Activated CD4-positive, alpha-beta T cell treated with anti-CD3 and anti-CD28 coated beads for 24 hours (primary cell): ENCODE results near the gene IARS2.
A peak's percentile ranks its signal among the peaks of the same experiment; 100 is the strongest.
"Not testable (repeated sequence)": the region's sequence is repeated elsewhere in the genome, so short reads cannot be mapped to it uniquely, and the experiment has no call there.

ENCODE experiments used
- DNase-seq, 2 donors: peaks; one replicate each; pipeline ENCODE4 v3.0.0-alpha.2; 2020; ENCODE audit warnings: low read depth in 2 of 2

The IARS2 gene

DNA sequence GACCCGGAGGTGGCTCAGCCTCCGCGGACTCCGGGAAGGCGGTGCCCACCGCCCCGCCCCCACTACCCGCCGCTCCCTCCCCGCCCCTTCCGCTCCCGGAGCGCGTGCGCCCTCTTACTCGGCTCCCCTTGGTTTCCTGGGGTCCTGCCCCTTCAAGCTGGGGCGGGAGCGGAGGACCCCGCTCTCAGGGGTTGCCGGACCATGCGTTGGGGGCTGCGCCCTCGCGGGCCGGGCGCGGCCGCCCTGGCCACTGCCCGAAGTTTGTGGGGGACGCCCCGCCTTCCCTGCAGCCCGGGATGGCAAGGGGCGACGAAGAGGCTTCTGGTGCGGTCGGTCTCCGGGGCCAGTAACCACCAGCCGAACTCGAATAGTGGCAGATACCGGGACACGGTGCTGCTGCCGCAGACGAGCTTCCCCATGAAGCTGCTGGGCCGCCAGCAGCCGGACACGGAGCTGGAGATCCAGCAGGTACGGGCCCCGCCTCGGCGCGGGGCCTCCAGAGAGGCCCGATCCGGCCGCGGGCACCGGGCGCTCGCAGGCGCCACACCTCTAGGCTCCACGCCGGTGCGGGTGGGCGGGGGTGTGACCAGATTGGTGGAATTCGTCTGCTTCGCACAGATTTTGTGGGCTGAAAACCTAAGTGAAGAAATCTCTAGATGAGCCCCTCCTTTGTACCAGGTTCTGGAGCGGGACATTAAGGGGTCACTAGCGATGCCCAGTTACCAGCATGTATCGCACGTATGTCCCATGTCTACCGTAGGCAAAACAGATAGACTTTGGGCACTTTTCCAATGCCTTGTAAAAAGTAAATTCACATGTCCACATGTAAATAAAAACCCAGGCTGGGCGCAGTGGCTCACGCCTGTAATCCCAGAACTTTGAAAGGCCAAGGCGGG, at the start of gene IARS2:
TSS of gene IARS2 (plus strand) at position 117 of the 896 bp plus-strand sequence. CDS start at position 202, 85 bp downstream.
- peak; percentile 87 to 89 for DNase-seq

DNA sequence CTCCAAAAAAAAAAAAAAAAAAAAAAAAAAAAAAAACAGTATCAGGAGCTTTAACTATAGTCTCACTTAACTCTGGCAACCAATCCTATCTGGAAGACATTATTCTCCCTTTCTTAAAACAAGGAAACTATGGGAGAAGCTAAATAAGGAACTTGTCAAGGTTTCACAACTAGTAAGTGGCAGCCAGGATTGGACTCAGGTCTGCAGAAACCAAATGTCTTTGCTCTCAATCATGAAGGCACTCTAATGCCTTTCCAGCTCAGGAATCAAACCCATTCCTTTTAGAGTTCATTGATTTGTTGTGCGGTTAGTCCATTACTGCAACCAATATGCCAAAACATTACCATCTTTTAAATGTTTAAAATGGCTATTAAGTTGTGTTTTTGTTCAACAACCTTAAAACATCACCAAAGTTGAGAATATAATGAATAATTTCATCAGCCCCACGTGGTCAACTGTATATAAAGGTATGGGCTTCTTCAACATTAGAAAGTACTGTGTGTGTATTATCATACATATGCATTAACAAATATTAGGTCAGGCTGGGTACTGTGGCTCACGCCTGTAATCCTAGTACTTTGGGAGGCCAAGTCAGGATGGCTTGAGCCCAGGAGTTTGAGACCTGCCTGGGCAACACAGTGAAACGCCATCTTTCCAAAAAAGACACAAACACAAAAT, 49.1 kb upstream of the IARS2 start:
- no peak for DNase-seq

GRCh38 chr1:220045356-220046051, 48.4 kb upstream of the IARS2 start:
- DNase-seq: no peak

DNA sequence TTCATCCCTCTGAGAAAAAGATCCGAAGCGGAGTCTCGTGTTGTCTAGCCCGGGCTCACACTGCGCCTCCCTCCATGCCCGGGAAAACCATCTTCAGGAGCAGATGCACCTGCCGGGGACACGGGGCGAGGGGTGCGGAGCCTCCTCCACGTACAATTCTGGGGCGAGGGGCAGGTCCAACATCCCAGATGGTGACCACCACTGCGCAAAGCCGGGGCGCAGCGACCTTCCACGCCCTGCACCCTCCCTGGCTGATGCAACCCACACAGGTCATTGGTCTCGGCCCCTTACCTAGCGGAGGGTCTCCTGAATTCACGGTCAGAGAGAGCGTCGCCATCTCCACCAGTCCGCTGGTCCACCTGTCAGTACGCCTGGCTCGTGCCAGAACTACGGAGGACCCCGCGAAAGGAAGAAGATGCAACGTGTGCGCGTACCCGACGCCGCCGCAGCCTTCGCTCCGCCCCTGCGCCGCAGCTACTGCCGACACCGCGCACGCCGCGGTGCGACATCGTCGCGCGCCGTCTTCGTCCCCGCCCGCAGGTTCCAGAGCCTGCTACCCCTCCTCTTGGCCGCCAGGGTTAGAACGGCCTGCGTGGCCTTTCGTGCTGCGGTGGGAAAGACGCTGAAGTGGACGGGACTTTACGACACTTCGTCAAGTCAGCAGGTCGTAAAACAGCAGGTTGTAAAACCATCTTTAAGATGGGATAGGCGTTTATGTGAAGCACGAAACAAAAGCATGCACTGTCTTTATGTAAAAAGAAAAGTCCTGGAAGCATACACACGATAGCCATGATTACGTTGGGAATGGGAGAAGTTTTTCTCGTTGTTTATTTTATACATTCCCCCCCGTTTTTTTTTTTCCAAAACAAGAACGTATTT, 47.6 kb upstream of the IARS2 start, which contains the start of gene EPRS1:
TSS of gene EPRS1 (minus strand) at position 454 of the 879 bp plus-strand sequence. CDS start at position 337, 117 bp downstream.
- DNase-seq: peak; percentile 83 to 87

DNA sequence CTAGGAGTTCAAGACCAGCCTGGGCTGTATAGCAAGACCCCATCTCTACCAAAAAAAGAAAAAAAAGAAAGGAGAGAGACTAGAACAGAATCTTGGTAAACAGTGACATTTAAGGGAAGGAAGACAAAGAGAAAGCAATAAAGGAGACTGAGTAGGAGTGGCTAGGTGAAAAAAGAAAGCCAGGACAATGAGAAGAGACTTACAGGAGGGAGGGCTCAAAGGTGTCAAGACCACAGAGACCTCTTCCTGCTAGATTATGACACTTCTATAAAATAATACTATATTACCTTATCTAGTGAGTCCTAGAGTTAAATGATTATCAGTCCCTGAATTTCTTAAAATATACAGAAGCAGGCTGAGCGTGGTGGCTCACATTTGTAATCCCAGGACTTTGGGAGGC, 37.6 kb upstream of the IARS2 start:
- DNase-seq: no peak

GRCh38 chr1:220060876-220061275, 33.1 kb upstream of the IARS2 start:
- DNase-seq: no peak

GRCh38 chr1:220062629-220063028, 31.3 kb upstream of the IARS2 start:
- DNase-seq: no peak

DNA sequence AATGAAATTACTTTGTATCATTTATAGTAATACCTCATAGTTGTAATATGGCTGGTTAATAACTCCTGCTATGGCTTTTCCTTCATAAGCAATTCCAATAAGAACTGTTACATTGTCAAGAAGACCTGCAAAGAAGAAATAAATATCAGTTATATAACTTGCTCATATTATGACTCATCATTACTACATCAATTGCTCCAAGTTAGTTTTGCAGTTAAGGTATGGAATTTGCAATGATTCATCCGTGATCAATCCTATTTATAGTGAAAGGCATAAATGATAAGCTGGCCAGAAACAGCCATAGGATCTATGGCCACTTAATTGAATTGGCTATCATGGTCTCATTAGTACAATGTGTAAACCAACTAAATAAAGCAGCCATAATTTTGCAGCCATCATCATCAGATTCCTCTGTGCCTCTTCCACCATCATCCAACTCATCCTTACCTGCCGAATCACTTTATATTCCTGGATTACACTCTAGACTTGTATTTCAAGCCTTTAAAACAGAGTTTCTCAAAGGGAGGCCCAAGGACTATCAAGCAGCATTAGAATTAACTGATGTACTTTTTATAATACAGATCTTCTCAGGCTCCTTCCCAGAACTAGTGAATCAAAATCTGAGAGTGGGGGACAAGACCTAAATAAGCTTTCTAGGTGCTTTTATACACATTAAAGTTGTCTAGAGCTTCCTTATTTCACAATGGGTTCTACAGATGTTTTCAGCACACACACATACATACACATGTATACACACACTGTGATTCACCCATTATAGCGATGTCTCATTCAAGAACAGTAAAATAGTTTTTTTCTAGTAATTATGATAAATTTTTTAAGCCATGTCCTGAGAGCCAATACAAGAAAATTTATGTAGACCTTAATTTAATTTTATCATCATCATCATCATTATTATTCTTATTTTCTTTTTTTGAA, 26.4 kb upstream of the IARS2 start:
- no peak for DNase-seq

DNA sequence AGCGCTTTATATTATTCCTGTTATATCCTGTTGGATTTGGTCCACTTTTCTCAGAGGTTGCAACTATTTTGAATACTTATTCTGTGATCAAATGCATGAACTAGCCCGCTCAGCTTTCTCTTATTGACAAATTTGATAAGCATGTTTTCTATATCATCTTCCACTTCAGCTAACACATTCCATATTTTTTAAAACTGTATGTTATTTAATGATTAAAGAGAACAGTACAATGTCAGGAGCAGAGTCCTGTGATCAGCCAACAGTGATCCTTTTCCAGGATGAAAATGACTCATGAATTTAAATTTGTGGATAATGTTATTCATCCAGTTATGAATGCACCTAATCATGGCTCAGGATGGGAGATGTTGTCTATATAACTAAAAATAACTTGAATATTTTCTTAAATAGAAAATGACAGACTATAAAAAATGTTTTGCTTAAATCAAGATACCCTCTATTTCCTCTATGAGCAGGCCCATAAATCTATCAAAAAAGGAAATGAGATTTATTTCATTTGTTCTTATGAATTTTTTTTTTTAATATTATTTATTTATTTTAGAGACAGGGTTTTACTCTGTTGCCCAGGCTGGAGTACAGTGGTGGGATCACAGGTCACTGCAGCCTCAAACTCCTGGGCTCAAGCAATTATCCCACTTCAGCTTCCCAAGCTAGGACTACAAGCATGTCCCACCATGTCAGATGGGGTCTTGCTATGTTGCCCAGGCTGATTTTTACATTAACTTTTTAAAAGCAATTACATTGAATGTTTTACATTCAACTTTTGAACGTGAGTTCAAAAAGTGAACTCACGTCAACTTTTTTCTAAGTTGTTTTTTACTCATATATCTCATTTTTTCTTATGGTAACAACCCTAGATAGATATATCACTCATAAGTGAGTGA, 16.8 kb upstream of the IARS2 start:
- no peak for DNase-seq

- no peak for DNase-seq
Observed at GRCh38 chr1:220077887-220078286, 16.0 kb upstream of the IARS2 start.

GRCh38 chr1:220084460-220084859, 9.5 kb upstream of the IARS2 start:
- no peak for DNase-seq

DNA sequence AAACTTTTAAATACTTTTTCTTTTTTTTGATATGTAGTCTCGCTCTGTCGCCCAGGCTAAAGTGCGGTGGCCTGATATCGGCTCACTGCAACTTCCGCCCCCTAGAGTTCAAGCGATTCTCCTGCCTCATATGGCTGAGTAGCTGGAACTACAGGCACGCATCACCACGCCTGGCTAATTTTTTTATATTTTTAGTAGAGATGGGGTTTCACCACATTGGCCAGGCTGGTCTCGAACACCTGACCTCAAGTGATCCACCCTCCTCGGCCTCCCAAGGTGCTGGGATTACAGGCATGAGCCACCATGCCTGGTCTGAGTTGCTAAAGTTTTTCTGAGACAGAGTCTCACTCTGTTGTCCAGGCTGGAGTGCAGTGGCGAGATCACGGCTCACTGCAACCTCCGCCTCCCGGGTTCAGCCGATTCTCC, 7.7 kb upstream of the IARS2 start:
- not testable (repeated sequence) for DNase-seq

DNA sequence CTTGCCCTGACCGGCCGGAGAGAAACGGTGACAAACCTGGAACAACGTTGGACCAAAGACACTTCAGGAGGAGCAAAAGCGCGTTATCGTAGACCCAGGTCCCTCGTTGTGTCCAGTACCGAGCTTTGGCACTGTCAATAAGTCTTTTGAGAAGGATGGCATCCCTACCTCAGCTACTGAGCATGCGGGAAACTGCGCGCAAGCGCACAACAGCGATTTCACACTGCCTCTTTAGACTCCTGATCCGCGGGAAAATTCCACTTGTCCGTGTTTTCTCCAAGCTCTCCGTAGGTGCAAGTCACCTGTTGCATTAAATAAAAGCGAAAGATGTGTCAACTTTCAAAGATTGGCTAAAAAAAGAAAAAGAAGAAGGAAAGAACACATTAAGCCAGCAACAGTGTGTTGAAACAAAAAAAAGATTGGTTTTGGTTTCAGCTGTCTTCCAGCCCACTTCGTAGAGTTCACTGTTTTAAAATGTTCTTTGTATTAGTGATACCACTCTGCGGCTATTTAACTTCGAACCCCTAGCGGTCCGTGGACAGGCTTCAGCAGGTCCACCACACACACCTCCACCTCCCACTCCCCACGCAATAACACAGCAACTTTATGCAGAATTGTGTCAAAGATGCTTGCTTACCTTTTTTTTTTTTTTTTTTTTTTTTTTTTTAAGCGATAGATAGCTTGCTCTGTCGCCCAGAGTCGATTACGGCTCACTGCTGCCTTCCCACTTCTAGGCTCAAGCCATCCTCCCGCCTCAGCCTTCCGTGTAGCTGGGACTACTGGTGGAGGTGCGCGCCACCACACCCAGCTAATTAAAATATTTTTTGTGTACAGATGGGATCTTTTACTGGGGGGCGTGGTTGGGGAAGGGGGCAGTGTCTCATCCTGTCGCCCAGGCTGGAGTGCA, 4.0 kb upstream of the IARS2 start, which contains the start of gene BPNT1:
TSS of gene BPNT1 (minus strand) at position 139 of the 907 bp plus-strand sequence. CDS start 9,942 bp downstream, outside the sequence.
- DNase-seq: peak; percentile 98 to 99

DNA sequence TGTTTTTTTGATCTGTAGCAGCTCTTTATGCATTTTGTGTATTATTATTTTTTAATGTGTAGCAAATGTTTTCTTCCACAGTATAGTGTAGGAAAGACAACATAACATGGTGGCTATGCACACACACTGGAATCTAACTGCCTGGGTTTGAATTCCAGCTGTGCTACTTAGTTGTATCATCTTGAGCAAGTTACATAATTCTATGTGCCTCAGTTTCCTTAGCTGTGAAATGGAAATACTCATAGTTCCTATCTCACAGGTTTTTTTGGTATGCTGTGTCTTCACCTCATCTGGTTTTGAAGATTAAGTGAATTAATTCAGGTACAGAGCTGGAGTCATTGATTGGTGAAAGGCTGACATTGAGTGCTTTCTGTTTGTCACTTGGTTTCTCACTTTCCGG, 1.2 kb upstream of the IARS2 start:
- no peak for DNase-seq

GRCh38 chr1:220093361-220094015, 444 bp upstream of the IARS2 start:
- no peak for DNase-seq

GRCh38 chr1:220099826-220100225, 5.9 kb downstream of the IARS2 start:
- DNase-seq: no peak

DNA sequence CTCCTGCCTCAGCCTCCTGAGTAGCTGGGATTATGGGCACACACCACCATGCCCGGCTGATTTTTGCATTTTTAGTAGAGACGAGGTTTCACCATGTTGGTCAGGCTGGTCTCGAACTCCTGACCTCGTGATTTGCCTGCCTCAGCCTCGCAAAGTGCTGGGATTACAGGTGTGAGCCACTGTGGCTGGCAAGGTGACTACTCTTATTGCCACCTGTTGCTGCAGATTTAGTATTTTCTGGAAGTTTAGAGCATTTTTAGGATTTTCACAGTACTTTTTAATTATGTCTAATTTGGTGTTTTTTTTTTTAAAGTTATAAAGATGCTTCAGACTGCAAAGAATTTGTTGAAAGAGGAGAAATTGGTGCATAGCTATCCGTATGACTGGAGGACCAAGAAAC, 16.5 kb downstream of the IARS2 start:
- DNase-seq: not testable (repeated sequence)
